Measurements from ENCODE around the gene NLE1. TPM values are rescaled to one million over a fixed set of nuclear protein-coding genes. Genes with fewer than 3 reads are reported as not detected.

Gene NLE1
- total and polyA plus RNA-seq, 8 donors, result 6.4 to 32.2 (median 14.3) TPM

DNA sequence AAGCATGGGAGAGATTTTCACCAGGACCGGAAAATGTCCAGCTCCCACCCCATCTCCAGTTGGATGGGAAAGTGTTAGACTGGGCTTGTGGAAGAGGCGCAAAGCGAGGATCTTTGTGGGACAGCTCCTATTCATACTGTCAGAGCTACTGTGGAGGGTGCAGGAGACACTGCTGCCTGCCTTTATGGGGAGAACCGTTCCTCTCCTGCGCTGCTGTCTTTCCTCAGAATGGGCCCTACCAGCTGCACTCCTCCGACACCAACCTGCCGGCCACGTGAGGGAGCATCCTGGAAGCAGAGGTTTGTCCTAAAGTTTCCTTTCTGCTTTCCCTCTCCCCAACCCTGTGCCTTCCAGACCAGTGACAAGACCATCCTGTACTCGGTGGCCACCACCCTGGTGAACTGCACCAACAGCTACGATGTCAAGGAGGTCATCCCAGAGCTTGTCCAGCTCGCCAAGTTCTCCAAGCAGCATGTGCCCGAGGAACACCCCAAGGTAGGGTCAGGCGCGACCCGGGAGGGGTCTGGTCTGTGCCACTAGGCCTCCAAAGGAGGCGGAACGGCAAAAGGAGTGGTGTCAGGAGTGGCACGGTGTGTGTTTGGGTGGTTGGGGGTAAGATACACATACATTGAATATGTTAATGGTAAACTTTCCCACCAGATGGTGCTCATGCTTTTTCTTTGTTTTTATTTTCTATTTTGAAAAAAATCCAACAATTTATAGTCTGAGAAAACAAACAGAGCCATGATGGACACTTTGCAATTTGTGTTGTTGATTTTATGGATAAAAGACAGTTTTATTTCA is 29.1 kb upstream of the NLE1 start:
- Histone ChIP-seq H3K9me3 (no peaks in the 10 kb centered on the region), H3K27me3 (no peaks in the 10 kb centered on the region), H3K4me3 (no peak overlapping the region), H3K36me3 (no peaks in the 10 kb centered on the region), H3K27ac (no peak overlapping the region), H3K4me1 (no peaks in the 10 kb centered on the region)
- TF ChIP-seq, protein P1, sequence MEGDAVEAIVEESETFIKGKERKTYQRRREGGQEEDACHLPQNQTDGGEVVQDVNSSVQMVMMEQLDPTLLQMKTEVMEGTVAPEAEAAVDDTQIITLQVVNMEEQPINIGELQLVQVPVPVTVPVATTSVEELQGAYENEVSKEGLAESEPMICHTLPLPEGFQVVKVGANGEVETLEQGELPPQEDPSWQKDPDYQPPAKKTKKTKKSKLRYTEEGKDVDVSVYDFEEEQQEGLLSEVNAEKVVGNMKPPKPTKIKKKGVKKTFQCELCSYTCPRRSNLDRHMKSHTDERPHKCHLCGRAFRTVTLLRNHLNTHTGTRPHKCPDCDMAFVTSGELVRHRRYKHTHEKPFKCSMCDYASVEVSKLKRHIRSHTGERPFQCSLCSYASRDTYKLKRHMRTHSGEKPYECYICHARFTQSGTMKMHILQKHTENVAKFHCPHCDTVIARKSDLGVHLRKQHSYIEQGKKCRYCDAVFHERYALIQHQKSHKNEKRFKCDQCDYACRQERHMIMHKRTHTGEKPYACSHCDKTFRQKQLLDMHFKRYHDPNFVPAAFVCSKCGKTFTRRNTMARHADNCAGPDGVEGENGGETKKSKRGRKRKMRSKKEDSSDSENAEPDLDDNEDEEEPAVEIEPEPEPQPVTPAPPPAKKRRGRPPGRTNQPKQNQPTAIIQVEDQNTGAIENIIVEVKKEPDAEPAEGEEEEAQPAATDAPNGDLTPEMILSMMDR (IDR thresholded peaks at IDR 0.05), result peak in 2 of 4 donors; percentile 18 to 22
- intact Hi-C loops (cut with DNase I), result loop anchor here in 2 of 3 donors (10.0 kb wide), 2 partner anchors 364 to 374 kb away; partner anchors contain the start of gene SLFN12L (in 1 of the 2)
- DNase-seq (peak in 1 of 6 donors; percentile 13), FAIRE-seq (no peak), ATAC-seq (peak in 3 of 4 donors; percentile 36 to 58 (median 52))
- 50 to 60% methylated on average over 18 of the region's 18 CpGs for WGBS, 2 donors

DNA sequence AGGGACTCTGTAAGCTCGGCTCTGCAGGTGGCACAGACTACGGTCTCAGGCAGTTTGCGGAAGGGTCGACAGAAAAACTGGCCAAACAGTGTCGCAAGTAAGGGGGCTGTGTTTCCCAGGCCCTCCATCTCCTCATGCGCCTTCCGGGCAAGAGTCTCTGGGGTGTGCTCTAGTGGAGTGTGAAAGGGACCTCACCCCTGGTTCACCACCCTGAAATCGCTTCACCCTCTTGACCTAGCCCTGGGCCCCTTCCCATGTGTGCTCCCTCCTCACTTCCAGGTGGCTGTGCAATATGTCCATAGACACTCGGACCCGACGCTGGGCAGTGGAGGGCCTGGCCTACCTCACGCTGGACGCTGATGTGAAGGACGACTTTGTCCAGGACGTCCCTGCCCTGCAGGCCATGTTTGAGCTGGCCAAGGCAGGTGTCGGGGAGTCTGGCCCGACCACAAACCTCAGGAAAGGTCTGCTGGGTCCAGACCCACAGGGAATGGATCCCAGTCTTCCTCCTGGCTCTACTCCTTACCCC is 27.8 kb upstream of the NLE1 start:
- ATAC-seq, result no peak
- no peak for FAIRE-seq
- H3K27ac ChIP-seq, result no peak overlapping the region
- DNase-seq, result no peak
- H3K9me3 ChIP-seq, result no peaks in the 10 kb centered on the region
- intact Hi-C loops (cut with DNase I), result loop anchor here (10.0 kb wide), 2 partner anchors 365 to 375 kb away; partner anchors contain the start of gene SLFN12L (in 2 of the 3)
- H3K4me3 ChIP-seq, result no peak overlapping the region
- TF ChIP-seq, protein P1 (IDR thresholded peaks at IDR 0.05), result no peak
- H3K27me3 ChIP-seq, result no peaks in the 10 kb centered on the region
- H3K4me1 ChIP-seq, result no peaks in the 10 kb centered on the region
- no peaks in the 10 kb centered on the region for H3K36me3 ChIP-seq
- WGBS, 2 donors, result 62 to 77% methylated on average over 17 of the region's 17 CpGs

DNA sequence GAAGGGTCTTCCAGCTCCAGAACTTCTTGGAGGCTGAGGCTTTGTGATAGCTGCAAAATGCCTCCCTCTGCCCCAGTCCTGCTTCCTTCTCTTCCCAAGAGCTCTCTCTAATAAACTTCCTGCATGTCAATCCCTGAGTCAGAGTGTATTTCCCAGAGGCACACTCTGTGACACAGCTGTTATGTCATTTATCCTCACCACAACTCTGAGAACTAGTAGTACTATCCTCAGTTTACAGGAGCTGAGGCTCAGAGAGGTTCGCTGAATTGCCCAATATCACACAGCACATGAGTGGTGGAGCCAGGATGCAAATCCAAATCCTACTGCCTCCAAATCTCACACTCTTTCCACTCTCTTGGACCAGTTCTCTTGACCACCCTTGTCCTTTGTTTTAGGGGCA is 25.6 kb upstream of the NLE1 start:
- FAIRE-seq (no peak), ATAC-seq (no peak), DNase-seq (no peak)
- H3K27me3 ChIP-seq, result no peaks in the 10 kb centered on the region
- H3K36me3 ChIP-seq, result no peaks in the 10 kb centered on the region
- 53 to 78% methylated on average over 1 of the region's 1 CpG for WGBS, 2 donors
- TF ChIP-seq, protein P1 (IDR thresholded peaks at IDR 0.05), result no peak
- intact Hi-C loops (cut with DNase I), result loop anchor here in 1 of 3 donors (10.0 kb wide), 1 partner anchor 367 kb away; the partner anchor contains the start of gene SLFN12L
- no peak overlapping the region for H3K4me3 ChIP-seq
- no peaks in the 10 kb centered on the region for H3K4me1 ChIP-seq
- H3K27ac ChIP-seq, result no peak overlapping the region
- H3K9me3 ChIP-seq, result no peaks in the 10 kb centered on the region

DNA sequence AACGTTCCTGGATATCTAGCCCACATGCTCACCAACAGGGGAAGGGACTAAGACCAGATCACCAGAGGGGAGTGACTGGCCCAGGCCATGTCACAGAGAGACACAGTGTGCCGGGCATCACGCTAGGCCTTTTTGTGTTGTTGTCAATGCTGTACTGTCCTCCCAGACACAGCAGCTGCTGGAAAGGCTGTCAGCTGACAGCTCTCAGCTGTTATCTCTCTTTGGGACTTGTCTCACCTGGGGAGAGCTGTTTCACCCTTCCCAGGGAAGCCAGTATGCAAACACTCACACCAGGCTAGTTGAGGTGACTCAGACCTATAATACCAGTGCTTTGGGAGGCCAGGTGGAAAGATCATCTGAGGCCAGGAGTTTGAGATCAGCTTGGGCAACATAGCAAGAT is 24.9 kb upstream of the NLE1 start:
- FAIRE-seq, result no peak
- WGBS, 2 donors, result 33 to 40% methylated on average over 3 of the region's 3 CpGs
- DNase-seq, result no peak
- Histone ChIP-seq H3K9me3 (no peaks in the 10 kb centered on the region), H3K4me1 (no peaks in the 10 kb centered on the region), H3K27ac (no peak overlapping the region), H3K4me3 (no peak overlapping the region), H3K27me3 (no peaks in the 10 kb centered on the region), H3K36me3 (no peaks in the 10 kb centered on the region)
- intact Hi-C loops (cut with DNase I), result loop anchor here in 1 of 3 donors (10.0 kb wide), 1 partner anchor 368 kb away; the partner anchor contains the start of gene SLFN12L
- ATAC-seq, result no peak
- TF ChIP-seq, protein P1 (IDR thresholded peaks at IDR 0.05), result no peak
